Fibroblast of pulmonary artery (primary cell): Measurements from ENCODE around the gene AKR1B15.

Experiments used
- DNase-seq: peaks from one replicate; pipeline ENCODE4 v3.0.0-alpha.2; 2010; ENCODE audit warnings: low read depth
- H3K4me3 ChIP-seq: replicated peaks from 2 replicates; pipeline ENCODE4 v1.5.1; 2011; ENCODE audit warnings: low read depth, mild to moderate bottlenecking, control low read depth, low read length, moderate library complexity
- TF ChIP-seq, protein P1 (sequence below): IDR thresholded peaks from 2 replicates; pipeline ENCODE4 v1.5.1; 2011; ENCODE audit warnings: mild to moderate bottlenecking, control low read depth, low read length, inconsistent platforms; ENCODE audit errors: missing control alignments

Gene AKR1B15

DNA sequence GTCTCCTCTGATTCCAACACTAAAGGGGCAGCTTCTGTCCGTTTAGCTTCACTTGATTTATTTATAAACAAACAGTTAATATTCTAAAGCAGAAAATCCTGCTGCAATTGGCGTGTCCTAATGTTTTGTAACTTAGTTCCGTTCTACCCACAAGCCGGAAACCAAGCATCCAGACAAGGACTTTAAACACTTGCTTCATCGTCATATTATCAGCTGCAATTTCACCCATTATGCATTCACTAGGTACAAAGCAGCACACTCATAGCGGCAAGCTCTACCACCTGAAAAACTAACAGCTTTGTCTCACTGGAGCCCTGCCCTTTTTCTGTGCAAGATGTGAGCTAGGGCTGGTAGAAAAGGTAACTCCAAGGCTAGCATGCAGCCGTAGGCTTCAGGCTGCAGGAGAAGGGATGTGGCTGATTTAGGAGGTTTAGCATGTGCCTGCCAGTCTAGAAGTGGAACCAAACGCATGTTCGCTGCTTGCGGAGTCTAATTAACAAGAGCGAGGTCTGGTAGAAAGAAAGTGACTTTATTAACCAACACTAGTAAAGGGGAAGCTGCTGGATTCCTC is 54.1 kb downstream of the AKR1B15 start:
- TF ChIP-seq, protein P1, sequence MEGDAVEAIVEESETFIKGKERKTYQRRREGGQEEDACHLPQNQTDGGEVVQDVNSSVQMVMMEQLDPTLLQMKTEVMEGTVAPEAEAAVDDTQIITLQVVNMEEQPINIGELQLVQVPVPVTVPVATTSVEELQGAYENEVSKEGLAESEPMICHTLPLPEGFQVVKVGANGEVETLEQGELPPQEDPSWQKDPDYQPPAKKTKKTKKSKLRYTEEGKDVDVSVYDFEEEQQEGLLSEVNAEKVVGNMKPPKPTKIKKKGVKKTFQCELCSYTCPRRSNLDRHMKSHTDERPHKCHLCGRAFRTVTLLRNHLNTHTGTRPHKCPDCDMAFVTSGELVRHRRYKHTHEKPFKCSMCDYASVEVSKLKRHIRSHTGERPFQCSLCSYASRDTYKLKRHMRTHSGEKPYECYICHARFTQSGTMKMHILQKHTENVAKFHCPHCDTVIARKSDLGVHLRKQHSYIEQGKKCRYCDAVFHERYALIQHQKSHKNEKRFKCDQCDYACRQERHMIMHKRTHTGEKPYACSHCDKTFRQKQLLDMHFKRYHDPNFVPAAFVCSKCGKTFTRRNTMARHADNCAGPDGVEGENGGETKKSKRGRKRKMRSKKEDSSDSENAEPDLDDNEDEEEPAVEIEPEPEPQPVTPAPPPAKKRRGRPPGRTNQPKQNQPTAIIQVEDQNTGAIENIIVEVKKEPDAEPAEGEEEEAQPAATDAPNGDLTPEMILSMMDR, result no peak
- H3K4me3 ChIP-seq, result no peak overlapping the region
- DNase-seq, result peak; percentile 59

DNA sequence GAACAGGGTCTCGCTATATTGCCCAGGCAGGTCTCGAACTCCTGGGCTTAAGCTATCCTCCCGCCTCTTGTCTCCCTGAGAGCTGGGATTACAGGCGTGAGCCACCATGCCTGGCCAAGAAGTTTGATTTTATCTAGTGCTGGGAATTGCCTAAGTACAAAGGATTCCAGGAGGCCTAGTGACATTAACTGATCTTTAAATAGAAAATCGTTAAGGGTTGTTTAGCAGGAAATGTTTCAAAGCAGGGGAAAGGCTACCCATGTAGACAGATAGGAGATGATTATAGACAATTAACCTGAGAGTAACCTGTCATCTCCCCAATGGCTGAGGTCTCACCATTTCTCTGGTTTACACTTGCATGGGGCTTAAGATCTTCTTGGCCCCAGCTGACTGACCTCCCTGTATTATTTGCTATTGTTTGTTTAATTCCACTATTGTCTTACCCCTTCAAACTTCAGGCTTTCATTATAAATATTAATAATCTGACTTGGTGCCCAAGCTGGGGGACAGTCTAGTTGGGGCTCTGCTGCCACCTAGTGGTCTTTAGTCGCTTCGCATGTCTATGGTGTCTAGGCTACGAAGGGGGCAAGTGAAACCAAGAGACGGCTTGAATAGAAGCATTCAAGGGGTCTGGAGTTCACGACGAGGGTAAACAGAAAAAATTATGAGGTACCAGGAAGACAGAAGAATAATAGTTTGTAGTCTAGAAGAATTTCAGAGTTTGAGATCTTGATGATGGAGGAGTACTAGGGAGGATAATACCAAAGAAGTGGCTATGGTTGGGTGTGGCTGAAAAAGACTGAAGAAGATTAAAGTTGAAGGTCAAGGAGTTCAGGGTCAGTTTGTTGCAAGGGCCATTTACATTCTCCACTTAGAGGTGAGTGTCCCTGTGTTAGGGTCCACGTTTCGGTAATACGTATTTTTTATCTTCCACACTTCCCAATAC is 57.3 kb downstream of the AKR1B15 start:
- TF ChIP-seq, protein P1, result peak; percentile 91
- no peak overlapping the region for H3K4me3 ChIP-seq
- DNase-seq, result peak; percentile 83

DNA sequence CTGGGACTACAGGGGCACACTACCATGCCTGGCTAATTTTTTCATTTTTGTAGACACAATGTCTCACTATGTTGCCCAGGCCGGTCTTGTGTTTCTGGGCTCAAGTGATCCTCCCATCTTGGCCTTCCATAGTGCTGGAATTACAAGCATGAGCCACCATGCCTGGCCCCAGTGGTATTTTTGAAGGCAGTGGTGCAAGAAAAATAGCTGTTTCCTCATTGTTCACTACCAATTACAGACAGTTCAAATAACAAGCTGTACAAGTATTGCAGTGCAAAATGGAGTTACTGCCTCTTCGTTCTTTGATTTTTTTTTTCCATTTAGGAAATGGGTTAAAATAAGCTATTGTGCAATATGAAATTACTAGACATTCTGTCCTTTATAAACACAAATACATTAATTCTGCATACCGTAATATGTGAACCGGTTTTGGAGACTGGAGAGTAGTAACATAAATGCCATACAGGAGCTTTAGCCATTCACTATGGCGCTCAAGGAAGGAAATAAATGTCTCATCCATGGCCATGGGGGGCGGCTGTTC is 62.8 kb downstream of the AKR1B15 start:
- no peak overlapping the region for H3K4me3 ChIP-seq
- TF ChIP-seq, protein P1, result no peak
- DNase-seq, result no peak

- TF ChIP-seq, protein P1, result no peak
- no peak for DNase-seq
- no peak overlapping the region for H3K4me3 ChIP-seq
Measured at GRCh38 chr7:134612197-134612596, 63.3 kb downstream of the AKR1B15 start.

DNA sequence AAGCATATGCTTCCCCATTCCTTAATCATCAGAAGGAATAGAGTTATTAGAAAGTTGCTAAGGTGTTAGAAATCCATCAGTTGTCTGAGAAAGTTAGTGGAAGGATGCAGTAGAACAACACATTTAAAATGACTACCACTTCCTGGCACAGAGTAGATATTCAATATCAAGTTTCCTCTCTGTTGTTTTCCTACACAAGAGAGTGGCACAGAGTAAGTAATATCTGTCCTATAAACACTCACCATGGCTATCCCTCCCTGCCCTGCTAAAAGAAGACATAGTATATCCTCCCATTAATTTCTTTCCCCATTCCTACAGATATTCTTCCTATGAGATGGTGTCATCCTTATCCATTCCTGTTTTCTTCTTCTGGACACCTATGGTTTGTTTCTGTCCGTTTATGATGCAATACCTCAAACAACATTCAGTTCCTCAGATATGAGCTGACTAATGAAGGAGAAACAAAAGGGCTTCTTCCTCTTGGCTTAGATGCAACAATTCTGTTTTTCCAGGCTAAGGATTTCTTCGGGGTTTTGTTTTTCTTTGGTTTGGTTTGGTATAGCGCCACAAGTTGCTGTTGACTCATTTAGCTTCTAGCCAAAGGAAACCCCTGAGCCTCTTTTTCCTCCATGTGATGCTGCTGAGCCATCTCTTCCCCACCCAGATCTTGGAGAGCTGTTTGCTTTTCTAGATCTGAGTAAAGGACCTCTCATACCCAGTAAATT is 64.9 kb downstream of the AKR1B15 start:
- TF ChIP-seq, protein P1, result no peak
- no peak overlapping the region for H3K4me3 ChIP-seq
- peak; percentile 98 for DNase-seq

GRCh38 chr7:134616611-134617010 is 67.7 kb downstream of the AKR1B15 start:
- no peak for DNase-seq
- no peak overlapping the region for H3K4me3 ChIP-seq
- TF ChIP-seq, protein P1, result no peak
